GM18502 (cell line): ENCODE data around the gene NKX1-1.
"Not testable (repeated sequence)": the region's sequence is repeated elsewhere in the genome, so short reads cannot be mapped to it uniquely, and the experiment has no call there.

Source experiments
- ATAC-seq: cut with Tn5 transposase; IDR thresholded peaks from one replicate; pipeline ENCODE4 v1.9.1; 2021; ENCODE audit warnings: mild to moderate bottlenecking; ENCODE audit not compliant: unreplicated experiment, poor library complexity

Gene NKX1-1

GRCh38 chr4:1405636-1406393, 427 bp downstream of the NKX1-1 start:
- ATAC-seq, result no peak

DNA sequence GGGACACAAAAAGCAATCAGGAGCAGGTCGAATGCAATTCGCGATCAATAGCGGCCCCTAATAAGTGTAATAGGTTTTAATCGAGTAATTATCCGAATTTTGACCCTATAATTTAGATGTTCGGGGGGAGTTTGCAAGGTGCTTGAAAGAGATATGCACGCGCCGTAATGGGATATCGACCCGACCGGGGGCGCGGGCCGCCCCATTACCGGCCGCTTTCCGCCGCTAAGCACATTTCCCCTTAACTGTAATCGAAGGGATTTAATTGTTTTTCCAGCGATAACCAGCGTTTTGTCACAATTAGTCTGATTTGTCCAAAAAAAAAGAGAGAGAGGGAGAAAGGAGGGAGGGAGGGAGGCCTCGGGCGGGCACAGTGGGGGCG, 997 bp downstream of the NKX1-1 start:
- ATAC-seq, result no peak

DNA sequence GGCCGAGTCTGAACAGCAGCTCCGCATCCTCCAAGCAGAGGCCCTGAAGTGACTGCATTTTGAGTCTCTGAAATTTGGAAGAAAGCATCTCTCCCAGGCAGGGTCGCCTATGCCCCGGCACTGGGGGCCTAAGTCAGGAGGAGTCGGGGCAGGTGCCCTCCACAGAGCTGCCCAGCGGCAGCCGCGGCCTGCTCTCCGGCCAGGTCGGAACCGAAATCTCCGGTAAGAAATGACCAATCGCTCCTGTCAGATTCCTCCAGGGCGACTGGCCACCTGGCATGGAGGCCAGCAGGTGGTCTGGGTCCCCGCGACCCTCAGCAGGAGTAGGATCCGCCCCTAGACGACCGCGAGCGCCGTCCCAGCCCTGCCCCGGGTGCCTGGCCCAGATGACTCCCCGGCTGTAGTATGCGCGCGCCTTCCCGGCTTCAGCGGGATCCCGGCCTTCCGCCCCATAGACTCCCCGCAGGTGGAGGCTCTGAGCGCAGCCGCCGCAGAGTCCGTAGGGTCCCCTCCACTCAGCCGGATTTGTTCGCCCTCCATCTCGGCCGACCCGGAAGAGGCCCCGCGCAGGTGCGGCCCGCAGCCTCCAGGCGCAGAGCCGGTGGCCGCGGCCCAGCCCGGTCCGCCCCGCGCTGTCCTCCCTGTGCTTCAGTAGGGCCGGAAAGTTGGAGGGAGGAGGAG, 1.5 kb downstream of the NKX1-1 start:
- ATAC-seq, result no peak

GRCh38 chr4:1403591-1404572, 2.4 kb downstream of the NKX1-1 start:
- no peak for ATAC-seq

- ATAC-seq, result no peak
Measured at GRCh38 chr4:1403177-1403583, 3.1 kb downstream of the NKX1-1 start.

DNA sequence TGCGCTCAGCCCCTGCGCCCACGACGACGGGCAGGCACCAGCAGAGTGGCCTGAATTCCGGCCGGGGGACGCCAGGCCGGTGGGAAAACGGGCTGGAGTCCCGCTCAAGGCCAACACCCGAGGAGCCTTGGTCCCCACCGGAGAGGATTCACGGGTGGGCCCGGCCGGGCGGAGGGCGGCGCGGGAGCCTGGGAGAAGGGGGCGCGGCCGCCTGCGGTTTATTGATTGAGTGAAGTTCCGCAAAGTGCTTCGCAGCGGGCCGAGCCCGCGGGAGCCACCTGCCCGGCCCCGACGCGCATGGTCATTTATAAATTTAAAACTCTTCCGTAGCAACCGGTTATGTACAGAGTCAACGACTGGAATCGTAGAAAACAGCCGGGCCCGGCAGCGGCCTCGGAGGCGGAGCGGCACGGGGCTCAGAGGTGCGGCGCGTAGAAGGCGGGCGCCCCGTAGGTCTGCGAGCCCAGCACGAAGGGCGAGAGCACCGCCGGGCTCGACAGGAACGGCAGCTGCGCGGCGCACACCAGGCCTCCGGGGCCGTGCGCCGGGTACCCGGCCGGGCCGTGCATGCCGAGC, 3.6 kb downstream of the NKX1-1 start:
- no peak for ATAC-seq

DNA sequence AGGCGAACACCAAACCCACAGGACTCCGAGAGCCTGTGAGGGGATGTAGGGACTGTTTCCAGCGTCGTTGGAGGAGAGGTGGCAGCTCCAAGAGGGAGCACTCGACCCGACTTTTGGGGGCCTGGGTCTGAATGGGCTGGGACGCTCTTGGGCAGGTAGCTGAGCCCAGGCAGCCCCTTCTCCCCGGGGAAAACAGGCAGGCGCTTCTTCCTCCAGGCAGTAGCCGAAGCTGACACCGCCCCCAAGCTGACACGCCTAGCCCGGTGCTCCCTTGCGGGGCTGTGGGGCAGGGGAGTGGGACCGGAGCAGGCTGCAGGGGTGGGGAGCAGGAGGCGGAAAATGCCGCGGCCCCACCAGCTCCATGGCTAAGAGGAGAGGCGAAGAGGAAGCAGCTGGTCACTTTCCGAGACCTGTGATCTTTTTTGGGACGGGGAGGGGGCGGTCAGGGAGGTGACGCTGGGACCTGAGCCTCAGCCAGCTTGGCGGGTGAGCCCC, 4.2 kb downstream of the NKX1-1 start:
- ATAC-seq, result no peak

GRCh38 chr4:1401409-1402020, 4.7 kb downstream of the NKX1-1 start:
- ATAC-seq, result no peak

- no peak for ATAC-seq
Measured at GRCh38 chr4:1400831-1401408, 5.3 kb downstream of the NKX1-1 start.

DNA sequence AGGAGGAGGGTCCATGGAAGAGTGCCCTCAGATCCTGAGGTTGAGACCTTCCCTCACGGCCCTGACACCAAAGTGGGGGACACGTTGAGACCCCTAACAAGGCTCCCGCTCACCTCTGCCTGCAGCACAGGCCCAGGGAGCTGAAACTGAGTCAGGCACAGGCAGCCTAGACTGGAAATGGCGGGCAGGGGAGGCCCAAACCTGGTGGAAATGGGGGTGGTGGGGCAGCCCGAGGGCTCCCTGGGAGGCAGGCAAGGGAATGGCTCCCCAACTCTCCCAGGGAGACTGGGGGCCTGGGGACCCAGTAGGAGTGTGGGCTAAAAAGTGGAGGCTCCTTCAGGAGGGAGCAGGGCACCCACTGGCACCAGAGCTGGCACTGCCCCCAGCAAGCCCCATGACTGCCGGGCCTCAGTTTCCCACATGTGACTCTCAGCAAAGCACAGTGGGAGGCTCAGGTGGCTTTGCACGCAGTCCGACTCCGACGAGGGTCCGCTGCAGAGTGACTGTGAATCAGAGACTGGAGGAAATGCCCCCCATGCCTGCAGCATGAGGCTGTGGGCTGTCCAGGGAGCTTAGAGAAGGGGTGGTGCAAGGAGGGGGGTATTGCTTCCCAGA, 5.9 kb downstream of the NKX1-1 start:
- ATAC-seq, result no peak

- no peak for ATAC-seq
Measured at GRCh38 chr4:1399508-1400190, 6.6 kb downstream of the NKX1-1 start.

GRCh38 chr4:1398681-1399507, 7.3 kb downstream of the NKX1-1 start:
- ATAC-seq, result no peak

- no peak for ATAC-seq
Measured at GRCh38 chr4:1396806-1397455, 9.3 kb downstream of the NKX1-1 start.

GRCh38 chr4:1395941-1396805, 10.1 kb downstream of the NKX1-1 start:
- ATAC-seq, result no peak

GRCh38 chr4:1395389-1395820, 10.8 kb downstream of the NKX1-1 start:
- not testable (repeated sequence) for ATAC-seq
